HEK293 (cell line): ENCODE measurements around the gene CTH.

Experiments
- BCL11A ChIP-seq: fragments of 450-650 bp; formaldehyde crosslinking; IDR thresholded peaks from 2 replicates; pipeline ENCODE4 v1.5.1; 2016; ENCODE audit warnings: low read depth, missing biosample characterization, missing genetic modification characterization
- CTCF ChIP-seq: fragments of 450-650 bp; formaldehyde crosslinking; IDR thresholded peaks from 2 replicates; pipeline ENCODE4 v1.5.1; 2016; ENCODE audit warnings: missing biosample characterization, missing genetic modification characterization
- KLF7 ChIP-seq: fragments of 450-650 bp; formaldehyde crosslinking; IDR thresholded peaks from 2 replicates; pipeline ENCODE4 v1.5.1; 2016; ENCODE audit warnings: missing biosample characterization, missing genetic modification characterization, borderline replicate concordance
- SALL2 ChIP-seq: fragments of 450-650 bp; formaldehyde crosslinking; IDR thresholded peaks from 2 replicates; pipeline ENCODE4 v1.5.0; 2017; ENCODE audit warnings: missing biosample characterization, mild to moderate bottlenecking, missing genetic modification characterization, borderline replicate concordance
- SETDB1 ChIP-seq: IDR thresholded peaks from one replicate; pipeline ENCODE4 v1.6.1; 2017; ENCODE audit warnings: mild to moderate bottlenecking, low read length, moderate library complexity, mixed read lengths; ENCODE audit not compliant: insufficient read length
- SP3 ChIP-seq: fragments of 450-650 bp; formaldehyde crosslinking; IDR thresholded peaks from 2 replicates; pipeline ENCODE4 v1.5.1; 2016; ENCODE audit warnings: missing biosample characterization, missing genetic modification characterization
- ZBTB7A ChIP-seq: fragments of 450-650 bp; formaldehyde crosslinking; IDR thresholded peaks from 2 replicates; pipeline ENCODE4 v1.5.1; 2016; ENCODE audit warnings: low read depth, missing biosample characterization, missing genetic modification characterization
- ZEB2 ChIP-seq: fragments of 450-650 bp; formaldehyde crosslinking; IDR thresholded peaks from 2 replicates; pipeline ENCODE4 v1.5.1; 2016; ENCODE audit warnings: missing biosample characterization, missing genetic modification characterization
- ZNF501 ChIP-seq: fragments of 450-650 bp; formaldehyde crosslinking; IDR thresholded peaks from 2 replicates; pipeline ENCODE4 v1.5.1; 2016; ENCODE audit warnings: missing biosample characterization, missing genetic modification characterization
- ZNF558 ChIP-seq: fragments of 450-650 bp; formaldehyde crosslinking; IDR thresholded peaks from 2 replicates; pipeline ENCODE4 v1.5.1; 2016; ENCODE audit warnings: missing biosample characterization, missing genetic modification characterization
- ZNF629 ChIP-seq: fragments of 450-650 bp; formaldehyde crosslinking; IDR thresholded peaks from 2 replicates; pipeline ENCODE4 v1.5.1; 2017; ENCODE audit warnings: missing biosample characterization, missing genetic modification characterization
- TF ChIP-seq, protein P1 (sequence below): fragments of 450-650 bp; formaldehyde crosslinking; IDR thresholded peaks from 2 replicates; pipeline ENCODE4 v1.5.1; 2016; ENCODE audit warnings: missing biosample characterization, missing genetic modification characterization
- TF ChIP-seq, protein P2 (sequence below): fragments of 450-650 bp; formaldehyde crosslinking; IDR thresholded peaks from 2 replicates; pipeline ENCODE4 v1.5.1; 2017; ENCODE audit warnings: missing biosample characterization, missing genetic modification characterization
- TF ChIP-seq, protein P3 (sequence below): sonication (generic); formaldehyde crosslinking; IDR thresholded peaks from 2 replicates; pipeline ENCODE4 v1.8.1; 2022; ENCODE audit warnings: mild to moderate bottlenecking, moderate library complexity, missing genetic modification reagents

DNA sequence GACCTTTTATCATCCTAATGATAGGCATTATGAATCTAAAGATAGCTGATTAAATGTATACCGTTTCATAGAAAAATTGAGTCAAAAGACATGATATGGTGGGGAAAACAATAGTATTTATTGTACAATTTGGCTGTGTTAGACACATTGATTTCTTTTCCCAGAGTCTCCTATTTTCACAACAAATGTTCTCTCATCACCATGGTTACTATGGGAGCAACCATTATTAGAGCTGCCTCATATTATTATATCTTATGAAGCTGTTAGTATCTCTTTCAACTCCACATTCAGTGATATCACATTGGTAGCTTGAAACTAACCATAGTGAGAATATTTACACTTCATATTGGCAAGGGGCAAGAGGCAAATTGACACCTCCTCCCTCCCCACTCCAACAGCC is 10.7 kb upstream of the CTH start:
- TF ChIP-seq ZNF629 (tag by site-specific recombination) (no peak), BCL11A (tag by site-specific recombination) (no peak), CTCF (tag by site-specific recombination) (no peak), KLF7 (tag by site-specific recombination) (no peak), SP3 (tag by site-specific recombination) (no peak), ZBTB7A (tag by site-specific recombination) (no peak), ZNF558 (no peak), ZEB2 (tag by site-specific recombination) (no peak), ZNF501 (tag by site-specific recombination) (no peak), SALL2 (tag by site-specific recombination) (no peak), SETDB1 (no peak)
- TF ChIP-seq, protein P1, sequence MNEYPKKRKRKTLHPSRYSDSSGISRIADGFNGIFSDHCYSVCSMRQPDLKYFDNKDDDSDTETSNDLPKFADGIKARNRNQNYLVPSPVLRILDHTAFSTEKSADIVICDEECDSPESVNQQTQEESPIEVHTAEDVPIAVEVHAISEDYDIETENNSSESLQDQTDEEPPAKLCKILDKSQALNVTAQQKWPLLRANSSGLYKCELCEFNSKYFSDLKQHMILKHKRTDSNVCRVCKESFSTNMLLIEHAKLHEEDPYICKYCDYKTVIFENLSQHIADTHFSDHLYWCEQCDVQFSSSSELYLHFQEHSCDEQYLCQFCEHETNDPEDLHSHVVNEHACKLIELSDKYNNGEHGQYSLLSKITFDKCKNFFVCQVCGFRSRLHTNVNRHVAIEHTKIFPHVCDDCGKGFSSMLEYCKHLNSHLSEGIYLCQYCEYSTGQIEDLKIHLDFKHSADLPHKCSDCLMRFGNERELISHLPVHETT (tag by site-specific recombination) = no peak
- TF ChIP-seq, protein P2, sequence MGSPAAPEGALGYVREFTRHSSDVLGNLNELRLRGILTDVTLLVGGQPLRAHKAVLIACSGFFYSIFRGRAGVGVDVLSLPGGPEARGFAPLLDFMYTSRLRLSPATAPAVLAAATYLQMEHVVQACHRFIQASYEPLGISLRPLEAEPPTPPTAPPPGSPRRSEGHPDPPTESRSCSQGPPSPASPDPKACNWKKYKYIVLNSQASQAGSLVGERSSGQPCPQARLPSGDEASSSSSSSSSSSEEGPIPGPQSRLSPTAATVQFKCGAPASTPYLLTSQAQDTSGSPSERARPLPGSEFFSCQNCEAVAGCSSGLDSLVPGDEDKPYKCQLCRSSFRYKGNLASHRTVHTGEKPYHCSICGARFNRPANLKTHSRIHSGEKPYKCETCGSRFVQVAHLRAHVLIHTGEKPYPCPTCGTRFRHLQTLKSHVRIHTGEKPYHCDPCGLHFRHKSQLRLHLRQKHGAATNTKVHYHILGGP = no peak
- TF ChIP-seq, protein P3, sequence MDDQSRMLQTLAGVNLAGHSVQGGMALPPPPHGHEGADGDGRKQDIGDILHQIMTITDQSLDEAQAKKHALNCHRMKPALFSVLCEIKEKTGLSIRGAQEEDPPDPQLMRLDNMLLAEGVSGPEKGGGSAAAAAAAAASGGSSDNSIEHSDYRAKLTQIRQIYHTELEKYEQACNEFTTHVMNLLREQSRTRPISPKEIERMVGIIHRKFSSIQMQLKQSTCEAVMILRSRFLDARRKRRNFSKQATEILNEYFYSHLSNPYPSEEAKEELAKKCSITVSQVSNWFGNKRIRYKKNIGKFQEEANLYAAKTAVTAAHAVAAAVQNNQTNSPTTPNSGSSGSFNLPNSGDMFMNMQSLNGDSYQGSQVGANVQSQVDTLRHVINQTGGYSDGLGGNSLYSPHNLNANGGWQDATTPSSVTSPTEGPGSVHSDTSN = no peak
